Gastroesophageal sphincter (tissue), 3 donors: ENCODE results near the gene CLIP1.

ENCODE experiments used
- POLR2A ChIP-seq, 2 donors: fragments of 450-650 bp; IDR thresholded peaks; one replicate each; pipeline ENCODE4 v1.6.1; 2017; ENCODE audit warnings: antibody characterized with exemption in 2 of 2, mild to moderate bottlenecking in 2 of 2, moderate library complexity in 1 of 2
- POLR2AphosphoS5 ChIP-seq: sonication (generic); formaldehyde crosslinking; IDR thresholded peaks from one replicate; pipeline ENCODE4 v1.6.1; 2017; ENCODE audit warnings: antibody characterized with exemption
- TF ChIP-seq, protein P1 (sequence below), 4 experiments: fragments of 200-600 bp in 2 of 4; fragments of 450-650 bp in 2 of 4; sonication (generic) in 1 of 4; IDR thresholded peaks; one replicate each; pipeline ENCODE4 v1.5.1; 2017 to 2019; ENCODE audit warnings: antibody characterized with exemption in 4 of 4, mild to moderate bottlenecking in 2 of 4, moderate library complexity in 2 of 4

DNA sequence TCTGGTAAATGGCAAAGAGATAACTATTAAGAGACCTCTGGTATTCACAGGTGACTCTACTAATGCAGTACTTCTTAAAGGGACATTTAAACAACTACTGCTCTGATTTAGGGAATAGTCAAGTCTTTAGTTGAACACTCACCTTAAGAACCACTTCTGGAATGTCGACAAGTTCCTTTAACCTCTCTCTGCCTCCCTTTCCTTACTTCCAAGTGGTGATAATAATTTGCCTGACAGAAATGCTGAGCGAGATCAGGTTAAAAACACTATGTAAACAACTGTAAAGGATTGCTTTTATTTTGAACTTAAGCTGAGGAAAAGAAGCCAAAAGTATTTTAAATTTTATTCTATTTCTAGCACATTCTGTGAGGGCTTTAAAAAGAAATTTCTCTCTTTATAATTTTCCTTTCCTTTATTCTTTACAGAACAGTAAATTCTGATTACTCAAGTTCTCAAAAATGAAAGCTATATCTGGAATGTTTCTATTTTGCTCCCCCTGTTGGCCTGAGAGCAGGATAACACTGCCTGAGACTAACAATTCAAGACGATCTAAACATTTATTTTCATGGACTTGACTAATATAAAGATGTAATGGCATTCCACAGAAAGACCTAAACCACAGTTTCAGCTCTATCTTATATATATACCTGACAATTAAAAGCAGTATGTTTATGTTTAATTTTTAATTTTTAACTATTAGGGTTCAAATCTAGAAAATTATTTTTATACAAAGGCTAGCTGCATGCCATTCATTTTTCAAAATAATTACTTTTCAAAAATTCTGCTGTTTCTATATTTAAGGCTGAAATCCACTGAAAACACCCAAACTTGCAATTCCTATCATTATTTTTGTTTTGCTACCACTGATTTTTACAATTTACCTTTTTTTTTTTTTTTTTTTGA lies 49.1 kb upstream of the CLIP1 start:
- TF ChIP-seq, protein P1, sequence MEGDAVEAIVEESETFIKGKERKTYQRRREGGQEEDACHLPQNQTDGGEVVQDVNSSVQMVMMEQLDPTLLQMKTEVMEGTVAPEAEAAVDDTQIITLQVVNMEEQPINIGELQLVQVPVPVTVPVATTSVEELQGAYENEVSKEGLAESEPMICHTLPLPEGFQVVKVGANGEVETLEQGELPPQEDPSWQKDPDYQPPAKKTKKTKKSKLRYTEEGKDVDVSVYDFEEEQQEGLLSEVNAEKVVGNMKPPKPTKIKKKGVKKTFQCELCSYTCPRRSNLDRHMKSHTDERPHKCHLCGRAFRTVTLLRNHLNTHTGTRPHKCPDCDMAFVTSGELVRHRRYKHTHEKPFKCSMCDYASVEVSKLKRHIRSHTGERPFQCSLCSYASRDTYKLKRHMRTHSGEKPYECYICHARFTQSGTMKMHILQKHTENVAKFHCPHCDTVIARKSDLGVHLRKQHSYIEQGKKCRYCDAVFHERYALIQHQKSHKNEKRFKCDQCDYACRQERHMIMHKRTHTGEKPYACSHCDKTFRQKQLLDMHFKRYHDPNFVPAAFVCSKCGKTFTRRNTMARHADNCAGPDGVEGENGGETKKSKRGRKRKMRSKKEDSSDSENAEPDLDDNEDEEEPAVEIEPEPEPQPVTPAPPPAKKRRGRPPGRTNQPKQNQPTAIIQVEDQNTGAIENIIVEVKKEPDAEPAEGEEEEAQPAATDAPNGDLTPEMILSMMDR (IDR thresholded peaks at IDR 0.05) = peak; percentile 67 to 88 (median 84)
- TF ChIP-seq POLR2AphosphoS5 (peak; percentile 23), POLR2A (IDR thresholded peaks at IDR 0.05) (no peak)
